A549 (cell line): ENCODE measurements around the gene ZNF646. TPM values are rescaled to one million over a fixed set of nuclear protein-coding genes. Genes with fewer than 3 reads are reported as not detected.

Source experiments
- ATAC-seq, 2 experiments: fragments of 200-7000 bp in 1 of 2; fragments of >200 bp in 1 of 2; cut with Nextera tagmentation in 1 of 2; cut with Tn5 transposase in 1 of 2; 3 replicates each; pipeline versions ENCODE4 v1.8.0 to v1.9.1; 2018 to 2020; ENCODE audit warnings: mild to moderate bottlenecking in 1 of 2, moderate library complexity in 1 of 2
- CTCF ChIA-PET: fragments of 300-600 bp; sonication (Branson Sonifier 250); formaldehyde crosslinking; extraction: SDS; loops from one replicate; lab custom pipeline; 2021; ENCODE audit warnings: antibody characterized with exemption, inconsistent platforms; lab: Yijun Ruan, JAX
- POLR2A ChIA-PET: fragments of 350-600 bp; formaldehyde crosslinking; extraction: SDS; loops from one replicate; lab custom pipeline; 2021; ENCODE audit warnings: antibody characterized with exemption, inconsistent platforms; lab: Yijun Ruan, JAX
- DNase-seq, 2 experiments: peaks; one replicate each; pipeline versions ENCODE4 v3.0.0 to v3.0.0-alpha.2; 2011 to 2016; ENCODE audit warnings: low read depth in 1 of 2, low spot score in 1 of 2
- FAIRE-seq: peaks from 2 replicates; lab custom pipeline; 2011; peaks lifted over from hg19 to GRCh38; lab: Jason Lieb, UNC
- H3K27ac ChIP-seq, 2 experiments: fragments of >200 bp; sonication (Bioruptor Twin); formaldehyde crosslinking; 3 replicates each; pipeline ENCODE4 v1.5.1; 2016 to 2017
- H3K4me1 ChIP-seq: fragments of >200 bp; sonication (Bioruptor Twin); formaldehyde crosslinking; 3 replicates; pipeline ENCODE4 v1.6.1; 2016
- H3K4me2 ChIP-seq: fragments of >200 bp; sonication (Bioruptor Twin); formaldehyde crosslinking; 3 replicates; pipeline ENCODE4 v1.6.1; 2016
- H3K4me3 ChIP-seq: fragments of >200 bp; sonication (Bioruptor Twin); formaldehyde crosslinking; 3 replicates; pipeline ENCODE4 v1.5.1; 2016
- H3K9me3 ChIP-seq: fragments of >200 bp; sonication (Bioruptor Twin); formaldehyde crosslinking; 3 replicates; pipeline ENCODE4 v1.6.1; 2016
- ATOH8 ChIP-seq: fragments of 250-450 bp; sonication (Bioruptor Pico); IDR thresholded peaks from 2 replicates; pipeline ENCODE4 v1.5.0; 2020; ENCODE audit warnings: low read depth, mild to moderate bottlenecking, moderate library complexity
- BCL3 ChIP-seq: fragments of >200 bp; sonication (Bioruptor Twin); formaldehyde crosslinking; IDR thresholded peaks from 3 replicates; pipeline ENCODE4 v1.6.1; 2016
- CHD4 ChIP-seq: fragments of 200-600 bp; sonication (generic); IDR thresholded peaks from 2 replicates; pipeline ENCODE4 v1.6.1; 2016; ENCODE audit warnings: antibody characterized with exemption, mild to moderate bottlenecking, borderline replicate concordance
- EHF ChIP-seq: fragments of 250-450 bp; sonication (Bioruptor Pico); IDR thresholded peaks from 2 replicates; pipeline ENCODE4 v1.5.0; 2020; ENCODE audit warnings: mild to moderate bottlenecking
- EHMT2 ChIP-seq: fragments of 200-600 bp; sonication (generic); IDR thresholded peaks from 2 replicates; pipeline ENCODE4 v1.6.1; 2016; ENCODE audit warnings: antibody characterized with exemption, low read depth, mild to moderate bottlenecking, moderate library complexity
- FOSB ChIP-seq: fragments of 250-450 bp; sonication (Bioruptor Pico); IDR thresholded peaks from 2 replicates; pipeline ENCODE4 v1.5.0; 2020; ENCODE audit warnings: mild to moderate bottlenecking, moderate library complexity
- GATA3 ChIP-seq: IDR thresholded peaks from 2 replicates; pipeline ENCODE4 v1.6.1; 2012; ENCODE audit warnings: borderline replicate concordance
- HES2 ChIP-seq: fragments of >200 bp; sonication (Bioruptor Twin); formaldehyde crosslinking; IDR thresholded peaks from 2 replicates; pipeline ENCODE4 v1.6.1; 2016
- HOXA7 ChIP-seq: fragments of 250-450 bp; sonication (Bioruptor Pico); IDR thresholded peaks from 2 replicates; pipeline ENCODE4 v1.5.0; 2020; ENCODE audit warnings: mild to moderate bottlenecking, moderate library complexity
- HOXB13 ChIP-seq: fragments of 250-450 bp; sonication (Bioruptor Pico); IDR thresholded peaks from 2 replicates; pipeline ENCODE4 v1.5.0; 2020; ENCODE audit warnings: low read depth, mild to moderate bottlenecking, moderate library complexity
- HOXB5 ChIP-seq: fragments of 250-450 bp; sonication (Bioruptor Pico); IDR thresholded peaks from 2 replicates; pipeline ENCODE4 v1.5.0; 2020; ENCODE audit warnings: mild to moderate bottlenecking, moderate library complexity
- JUN ChIP-seq, 2 experiments: fragments of >200 bp; sonication (Bioruptor Twin); formaldehyde crosslinking; IDR thresholded peaks; 2 replicates in 1 of 2; 3 replicates in 1 of 2; pipeline ENCODE4 v1.6.1; 2016 to 2017
- KDM5A ChIP-seq: fragments of 200-600 bp; sonication (generic); IDR thresholded peaks from 2 replicates; pipeline ENCODE4 v1.6.1; 2016; ENCODE audit warnings: antibody characterized with exemption, mild to moderate bottlenecking
- MAX ChIP-seq: IDR thresholded peaks from 2 replicates; pipeline ENCODE4 v1.6.1; 2012
- MAZ ChIP-seq: fragments of 150-350 bp; IDR thresholded peaks from 2 replicates; pipeline ENCODE4 v1.6.1; 2014; ENCODE audit warnings: antibody characterized with exemption, low read depth, low read length, borderline replicate concordance
- MYC ChIP-seq: IDR thresholded peaks from 2 replicates; pipeline ENCODE4 v1.6.1; 2012; ENCODE audit warnings: mild to moderate bottlenecking, inconsistent platforms, low read length, improper control_type of control experiment, borderline replicate concordance
- NPAS2 ChIP-seq: fragments of 250-450 bp; sonication (Bioruptor Pico); IDR thresholded peaks from 2 replicates; pipeline ENCODE4 v1.8.0; 2022; ENCODE audit warnings: mild to moderate bottlenecking, moderate library complexity, borderline replicate concordance
- PHF8 ChIP-seq: fragments of 200-600 bp; sonication (generic); IDR thresholded peaks from 2 replicates; pipeline ENCODE4 v1.6.1; 2016; ENCODE audit warnings: low read depth, mild to moderate bottlenecking, antibody characterized with exemption, moderate library complexity, borderline replicate concordance
- POLR2A ChIP-seq: IDR thresholded peaks from 2 replicates; pipeline ENCODE4 v1.6.1; 2012; ENCODE audit warnings: mild to moderate bottlenecking, low read length
- RARB ChIP-seq: fragments of 250-450 bp; sonication (Bioruptor Pico); IDR thresholded peaks from 2 replicates; pipeline ENCODE4 v1.8.0; 2021; ENCODE audit warnings: mild to moderate bottlenecking, moderate library complexity
- REST ChIP-seq: fragments of 200-600 bp; sonication (generic); IDR thresholded peaks from 2 replicates; pipeline ENCODE4 v1.6.1; 2016; ENCODE audit warnings: antibody characterized with exemption, mild to moderate bottlenecking, moderate library complexity
- TFCP2L1 ChIP-seq: fragments of 250-450 bp; sonication (Bioruptor Pico); IDR thresholded peaks from 2 replicates; pipeline ENCODE4 v1.5.0; 2021; ENCODE audit warnings: mild to moderate bottlenecking
- WGBS: methylation state at CpG from one replicate; pipeline ENCODE4 v1.1.6; 2017; ENCODE audit errors: missing lambda C conversion rate; 5-methylcytosine and 5-hydroxymethylcytosine counted together
- polyA minus RNA-seq: library from RNA; depleted of rRNA, polyadenylated mRNA; stranded (reverse); fragments of >200 nt; gene quantifications from 2 replicates; pipeline ENCODE4 v1.2.3, GENCODE V29; 2011; rRNA and poly(A)+ RNA removed
- polyA plus RNA-seq, 4 experiments: library from polyadenylated mRNA; depleted of rRNA in 3 of 4; stranded (reverse); fragments of >200 nt; fragmentation: RNase III in 1 of 4; extraction: RNeasy Plus Mini Kit Qiagen cat#74134 plus additional on column Dnase treatment in 1 of 4; gene quantifications; 2 replicates in 3 of 4; 3 replicates in 1 of 4; pipeline ENCODE4 v1.2.3, GENCODE V29; 2011 to 2017

The ZNF646 gene
- 3.0 and 4.3 TPM in 2 replicates for polyA plus RNA-seq (2011; rRNA removed)
- 2.3 and 3.1 TPM in 2 replicates for polyA plus RNA-seq (2012; cell fraction: cytosol; rRNA removed)
- 11.0 and 11.2 TPM in 2 replicates for polyA plus RNA-seq (2012; cell fraction: nucleus; rRNA removed)
- polyA plus RNA-seq (2017; fragmentation: RNase III; extraction: RNeasy Plus Mini Kit Qiagen cat#74134 plus additional on column Dnase treatment) = 7.8 to 9.1 TPM (median 8.2 TPM) in 3 replicates
- polyA minus RNA-seq = 16.9 and 22.1 TPM in 2 replicates

- TF ChIP-seq GATA3 (no peak), MAX (peak; percentile 82), EHMT2 (no peak), HOXA7 (no peak), HOXB5 (CRISPR knock-in tag) (no peak), HOXB13 (CRISPR knock-in tag) (no peak), EHF (CRISPR knock-in tag) (no peak), POLR2A (peak; percentile 69), CHD4 (no peak), REST (peak; percentile 25; the same call in 1 of the 2 replicates), HES2 (no peak), MAZ (no peak), KDM5A (peak; percentile 40), ATOH8 (CRISPR knock-in tag) (no peak), TFCP2L1 (no peak), JUN (IDR thresholded peaks at IDR 0.05) (peak; percentile 65 to 86; a peak in 4 of 5 replicates), NPAS2 (no peak), MYC (0 out of 2 replicates have a peak, but pooled peaks have one; percentile 41), PHF8 (peak; percentile 59; the same call in 1 of the 2 replicates), RARB (CRISPR knock-in tag) (no peak), BCL3 (peak; percentile 78; the same call in 1 of the 3 replicates), FOSB (CRISPR knock-in tag) (peak; percentile 35; the same call in 1 of the 2 replicates)
- H3K4me2 ChIP-seq = peak within 1 kb of the TSS; percentile 95
- CTCF ChIA-PET = interaction anchor here (0.8 to 3.6 kb wide), 11 partner anchors 9 to 120 kb away, joined by 3 to 21 read pairs (median 4); partner anchors contain the start of gene HSD3B7
- peak within 1 kb of the TSS; percentile 90 for H3K4me3 ChIP-seq
- FAIRE-seq = peak; percentile 73
- H3K27ac ChIP-seq = peak within 1 kb of the TSS; percentile 98
- peak; percentile 91 to 92 for ATAC-seq
- no peaks in the 10 kb centered on the region for H3K9me3 ChIP-seq
- peak; percentile 99 to 100 for DNase-seq
- POLR2A ChIA-PET = interaction anchor here (0.5 to 2.4 kb wide), 26 partner anchors 8 to 386 kb away, joined by 3 to 32 read pairs (median 6); partner anchors contain the start of genes ARMC5, FUS, HSD3B7 and KAT8
- 2% methylated on average over 45 of the region's 48 CpGs for WGBS
- H3K4me1 ChIP-seq = peaks cover 19% of the 10 kb centered on the region
Measured at GRCh38 chr16:31073970-31074813, at the start of gene ZNF646, which contains the start of gene ZNF668. Gene ZNF646 (plus strand): TSS chr16:31074422. CDS start chr16:31076325, 1,903 bp downstream. Gene ZNF668 (minus strand): TSS chr16:31074240. CDS start chr16:31064459, 9,781 bp downstream.
